COLO829 (cell line): ENCODE results near the gene SPOP.
"Not testable (repeated sequence)": the region's sequence is repeated elsewhere in the genome, so short reads cannot be mapped to it uniquely, and the experiment has no call there.

Experiments used
- DNase-seq: peaks from one replicate; pipeline ENCODE4 v3.0.0; 2012; ENCODE audit warnings: low spot score

SPOP gene

GRCh38 chr17:49571764-49572163, 106.1 kb downstream of the SPOP start:
- no peak for DNase-seq

- no peak for DNase-seq
Measured at GRCh38 chr17:49571283-49571682, 106.6 kb downstream of the SPOP start.

- DNase-seq = no peak
Measured at GRCh38 chr17:49570540-49571242, 107.2 kb downstream of the SPOP start.

GRCh38 chr17:49568695-49569047, 109.2 kb downstream of the SPOP start:
- DNase-seq = not testable (repeated sequence)

GRCh38 chr17:49567871-49568694, 109.8 kb downstream of the SPOP start:
- DNase-seq = peak; percentile 50

GRCh38 chr17:49567104-49567521, 110.8 kb downstream of the SPOP start:
- DNase-seq = no peak

- DNase-seq = no peak
Measured at GRCh38 chr17:49566668-49567071, 111.2 kb downstream of the SPOP start.

- DNase-seq = no peak
Measured at GRCh38 chr17:49565948-49566491, 111.9 kb downstream of the SPOP start.

- DNase-seq = no peak
Measured at GRCh38 chr17:49564638-49565037, 113.3 kb downstream of the SPOP start.

GRCh38 chr17:49557312-49558024, 120.4 kb downstream of the SPOP start:
- peak; percentile 52 for DNase-seq

GRCh38 chr17:49556223-49556943, 121.5 kb downstream of the SPOP start:
- peak; percentile 59 for DNase-seq

GRCh38 chr17:49555495-49556222, 122.2 kb downstream of the SPOP start:
- DNase-seq = no peak

- DNase-seq = no peak
Measured at GRCh38 chr17:49554694-49555494, 123.0 kb downstream of the SPOP start.

GRCh38 chr17:49553676-49554335, 124.1 kb downstream of the SPOP start:
- DNase-seq = no peak

GRCh38 chr17:49552070-49552751, 125.7 kb downstream of the SPOP start:
- no peak for DNase-seq

- no peak for DNase-seq
Measured at GRCh38 chr17:49551221-49552069, 126.5 kb downstream of the SPOP start.

- DNase-seq = not testable (repeated sequence)
Measured at GRCh38 chr17:49550764-49551163, 127.1 kb downstream of the SPOP start.
